Common myeloid progenitor, CD34-positive (primary cell): ENCODE measurements around the gene LRP6.

Source experiments
- CTCF ChIA-PET: fragments of 350-600 bp; sonication (Branson Sonifier 250); formaldehyde crosslinking; loops from one replicate; lab custom pipeline; 2021; ENCODE audit warnings: antibody characterized with exemption; lab: Charles Lee
- POLR2A ChIA-PET: fragments of 350-600 bp; sonication (Branson Sonifier 250); formaldehyde crosslinking; loops from one replicate; lab custom pipeline; 2021; ENCODE audit warnings: antibody characterized with exemption; lab: Charles Lee
- DNase-seq, 3 donors: peaks; one replicate each; pipeline versions ENCODE4 v3.0.0 to v3.0.0-alpha.2; 2013
- H3K27ac ChIP-seq, 2 experiments: 1 replicate in 1 of 2; 2 replicates in 1 of 2; pipeline ENCODE4 v1.7.0; 2013; ENCODE audit warnings: inconsistent platforms in 2 of 2, low read length in 2 of 2, mild to moderate bottlenecking in 2 of 2, low read depth in 1 of 2, moderate library complexity in 1 of 2; ENCODE audit not compliant: severe bottlenecking in 2 of 2, insufficient read depth in 1 of 2, poor library complexity in 1 of 2
- H3K27me3 ChIP-seq, 5 experiments: replicated peaks in 2 of 5; 1 replicate in 3 of 5; 2 replicates in 2 of 5; pipeline versions ENCODE4 v1.6.1 to v1.7.0; 2013; ENCODE audit warnings: low read length in 4 of 5, mild to moderate bottlenecking in 2 of 5, moderate library complexity in 2 of 5, inconsistent platforms in 1 of 5; ENCODE audit not compliant: insufficient read depth in 5 of 5, control insufficient read depth in 4 of 5
- H3K36me3 ChIP-seq, 4 experiments: 1 replicate in 2 of 4; 2 replicates in 2 of 4; pipeline versions ENCODE4 v1.6.1 to v1.7.0; 2013; ENCODE audit warnings: low read length in 3 of 4, control low read depth in 1 of 4, mild to moderate bottlenecking in 1 of 4; ENCODE audit not compliant: control insufficient read depth in 4 of 4, insufficient read depth in 4 of 4
- H3K4me1 ChIP-seq, 4 experiments: 1 replicate in 3 of 4; 2 replicates in 1 of 4; pipeline versions ENCODE4 v1.6.1 to v1.7.1; 2013; ENCODE audit warnings: low read length in 3 of 4, mild to moderate bottlenecking in 3 of 4, control low read depth in 1 of 4, inconsistent platforms in 1 of 4, moderate library complexity in 1 of 4; ENCODE audit not compliant: control insufficient read depth in 4 of 4, insufficient read depth in 4 of 4; ENCODE audit errors: control extremely low read depth in 1 of 4
- H3K4me3 ChIP-seq, 7 experiments: 1 replicate in 4 of 7; 2 replicates in 3 of 7; pipeline versions ENCODE4 v1.5.1 to v1.7.0; 2013; ENCODE audit warnings: mild to moderate bottlenecking in 7 of 7, low read length in 6 of 7, moderate library complexity in 6 of 7, inconsistent platforms in 2 of 7, low read depth in 2 of 7, control low read depth in 1 of 7; ENCODE audit not compliant: insufficient read depth in 4 of 7, control insufficient read depth in 1 of 7; ENCODE audit errors: extremely low read depth in 1 of 7
- H3K9me3 ChIP-seq, 5 experiments: 1 replicate in 4 of 5; 2 replicates in 1 of 5; pipeline versions ENCODE4 v1.6.1 to v1.7.1; 2013; ENCODE audit warnings: low read length in 4 of 5, mild to moderate bottlenecking in 2 of 5, inconsistent platforms in 1 of 5, low read depth in 1 of 5, moderate library complexity in 1 of 5; ENCODE audit not compliant: control insufficient read depth in 4 of 5, insufficient read depth in 2 of 5; ENCODE audit errors: control extremely low read depth in 1 of 5
- WGBS: methylation state at CpG from one replicate; pipeline ENCODE4 v1.1.5; 2013; ENCODE audit not compliant: insufficient coverage; 5-methylcytosine and 5-hydroxymethylcytosine counted together

The LRP6 gene

DNA sequence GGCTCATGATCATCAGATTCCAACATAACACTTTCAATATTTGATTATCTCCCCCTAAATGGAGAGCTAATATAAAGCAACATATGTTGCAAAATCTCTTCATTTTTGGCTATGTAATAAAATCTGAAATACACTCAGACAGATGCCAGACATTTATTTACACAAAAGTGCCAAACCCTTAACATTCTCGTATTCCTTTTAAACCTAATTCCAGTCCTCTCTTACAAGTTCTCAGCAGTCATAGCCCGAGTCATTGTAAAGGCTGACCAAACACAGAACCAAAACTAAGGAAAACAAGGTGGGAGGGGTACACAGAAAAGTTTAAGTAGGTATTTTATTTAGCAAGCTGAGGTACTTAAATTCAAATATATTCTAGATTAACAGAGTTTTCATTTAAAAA lies 81.4 kb downstream of the LRP6 start:
- Histone ChIP-seq H3K27ac (no peak overlapping the region), H3K4me3 (no peak overlapping the region), H3K27me3 (no peaks in the 10 kb centered on the region), H3K36me3 (peaks cover 0 to 10% (median 0%) of the 10 kb centered on the region in 4 experiments), H3K9me3 (no peaks in the 10 kb centered on the region), H3K4me1 (no peaks in the 10 kb centered on the region)
- WGBS = no CpG with 5 or more reads among the region's 2 CpGs
- CTCF ChIA-PET = no interaction called here
- POLR2A ChIA-PET = no interaction called here
- DNase-seq = no peak

- ChIA-PET CTCF (interaction anchor here (1.0 kb wide), 1 partner anchor 11 kb away, joined by 4 read pairs; no protein-coding TSS in a partner anchor), POLR2A (interaction anchor here (0.5 kb wide), 1 partner anchor 117 kb away, joined by 4 read pairs; no protein-coding TSS in a partner anchor)
- no peak overlapping the region for H3K27ac ChIP-seq
- no peaks in the 10 kb centered on the region for H3K4me1 ChIP-seq
- peaks cover 0 to 17% (median 0%) of the 10 kb centered on the region in 4 experiments for H3K36me3 ChIP-seq
- WGBS = 100% methylated on average over 1 of the region's 1 CpG
- no peaks in the 10 kb centered on the region for H3K9me3 ChIP-seq
- H3K4me3 ChIP-seq = no peak overlapping the region
- DNase-seq = peak in 1 of 3 donors; percentile 11
- H3K27me3 ChIP-seq = peaks cover 0 to under 1% (median 0%) of the 10 kb centered on the region in 5 experiments
Measured at GRCh38 chr12:12182703-12183365, 84.0 kb downstream of the LRP6 start.

- H3K4me1 ChIP-seq = no peaks in the 10 kb centered on the region
- no peaks in the 10 kb centered on the region for H3K9me3 ChIP-seq
- H3K27ac ChIP-seq = no peak overlapping the region
- CTCF ChIA-PET = no interaction called here
- WGBS = no CpG with 5 or more reads among the region's 1 CpG
- H3K4me3 ChIP-seq = no peak overlapping the region
- DNase-seq = no peak
- peaks cover 0 to 2% (median 0%) of the 10 kb centered on the region in 5 experiments for H3K27me3 ChIP-seq
- H3K36me3 ChIP-seq = peaks cover 0 to 17% (median 0%) of the 10 kb centered on the region in 4 experiments
- POLR2A ChIA-PET = no interaction called here
Measured at GRCh38 chr12:12181511-12181910, 85.3 kb downstream of the LRP6 start.

DNA sequence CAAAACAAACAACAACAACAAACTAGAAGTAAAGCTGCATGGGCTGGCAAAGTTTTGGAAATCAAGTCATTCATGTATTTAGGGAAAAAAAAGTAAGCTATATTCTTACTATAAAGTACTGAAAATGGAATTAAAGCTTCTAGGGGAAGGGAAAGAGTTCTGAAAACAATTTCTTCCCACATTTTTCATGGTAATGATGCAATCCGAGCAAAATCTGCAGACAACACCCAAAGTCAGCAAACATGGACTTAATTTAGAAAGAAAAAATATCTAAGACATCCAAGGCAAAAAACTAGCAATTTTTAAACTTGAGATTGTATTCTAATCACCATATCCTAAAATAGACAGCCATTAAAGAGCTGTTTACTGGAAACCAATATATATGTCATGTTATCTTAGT lies 86.3 kb downstream of the LRP6 start:
- WGBS = no CpG with 5 or more reads among the region's 1 CpG
- ChIA-PET POLR2A (no interaction called here), CTCF (interaction anchor here (1.2 kb wide), 1 partner anchor 10 kb away, joined by 3 read pairs; no protein-coding TSS in a partner anchor)
- H3K9me3 ChIP-seq = no peaks in the 10 kb centered on the region
- peaks cover 0 to 17% (median 0%) of the 10 kb centered on the region in 4 experiments for H3K36me3 ChIP-seq
- no peak overlapping the region for H3K4me3 ChIP-seq
- H3K27ac ChIP-seq = no peak overlapping the region
- no peaks in the 10 kb centered on the region for H3K4me1 ChIP-seq
- no peak for DNase-seq
- H3K27me3 ChIP-seq = peaks cover 0 to 4% (median 0%) of the 10 kb centered on the region in 5 experiments

DNA sequence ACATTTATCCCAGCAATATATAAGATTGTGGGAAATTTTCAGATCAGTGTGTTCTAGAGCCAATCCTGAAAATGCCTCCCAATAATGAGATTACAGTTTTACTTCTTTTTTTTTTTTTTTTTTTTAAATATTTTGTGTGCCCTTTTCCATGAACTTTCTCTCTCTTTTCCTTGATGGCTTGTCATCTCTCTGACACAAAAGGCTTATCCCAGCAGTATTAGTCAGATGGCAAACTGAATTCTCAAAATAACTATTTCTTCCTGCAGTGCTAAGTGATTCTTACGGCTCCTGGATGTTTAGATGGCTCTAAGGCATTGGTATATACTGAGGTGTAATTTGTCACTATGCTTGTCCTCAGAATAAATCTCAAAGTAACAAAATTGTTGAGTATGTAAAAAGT lies 86.7 kb downstream of the LRP6 start:
- WGBS = no CpG with 5 or more reads among the region's 1 CpG
- peaks cover 0 to 17% (median 0%) of the 10 kb centered on the region in 4 experiments for H3K36me3 ChIP-seq
- POLR2A ChIA-PET = no interaction called here
- no peaks in the 10 kb centered on the region for H3K9me3 ChIP-seq
- peaks cover 0 to 5% (median 0%) of the 10 kb centered on the region in 5 experiments for H3K27me3 ChIP-seq
- H3K4me1 ChIP-seq = no peaks in the 10 kb centered on the region
- CTCF ChIA-PET = interaction anchor here (1.2 kb wide), 1 partner anchor 9 kb away, joined by 3 read pairs; no protein-coding TSS in a partner anchor
- H3K27ac ChIP-seq = no peak overlapping the region
- H3K4me3 ChIP-seq = no peak overlapping the region
- DNase-seq = no peak

GRCh38 chr12:12178559-12178958 lies 88.3 kb downstream of the LRP6 start:
- no peaks in the 10 kb centered on the region for H3K9me3 ChIP-seq
- H3K4me1 ChIP-seq = no peaks in the 10 kb centered on the region
- no peak overlapping the region for H3K4me3 ChIP-seq
- no peak overlapping the region for H3K27ac ChIP-seq
- 94% methylated on average over 2 of the region's 2 CpGs for WGBS
- H3K36me3 ChIP-seq = peaks cover 0 to 17% (median 0%) of the 10 kb centered on the region in 4 experiments
- peaks cover 0 to 9% (median under 1%) of the 10 kb centered on the region in 5 experiments for H3K27me3 ChIP-seq
- ChIA-PET CTCF (interaction anchor here (0.5 kb wide), 1 partner anchor 88 kb away, joined by 3 read pairs; no protein-coding TSS in a partner anchor), POLR2A (no interaction called here)
- no peak for DNase-seq

DNA sequence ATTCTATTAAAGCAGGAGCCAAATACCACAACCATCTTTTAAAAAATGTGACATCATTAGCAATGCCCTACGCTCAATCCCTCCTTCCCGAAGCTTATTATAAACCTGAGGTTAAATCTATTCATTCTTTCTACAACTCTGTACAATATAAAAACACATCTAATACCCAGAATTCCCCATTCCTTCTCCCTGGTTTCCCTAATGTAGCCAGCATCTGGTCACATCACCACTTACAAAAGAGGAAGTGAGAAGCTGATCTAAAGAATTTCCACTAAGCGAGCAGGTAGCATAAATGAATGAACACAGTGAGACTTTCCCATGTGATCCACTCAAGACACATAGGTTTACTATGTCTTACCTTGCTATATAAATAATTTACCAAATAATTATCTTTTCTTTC lies 90.4 kb downstream of the LRP6 start:
- ChIA-PET CTCF (no interaction called here), POLR2A (interaction anchor here (0.8 kb wide), 1 partner anchor 136 kb away, joined by 5 read pairs; no protein-coding TSS in a partner anchor)
- DNase-seq = peak in 2 of 3 donors; percentile 13 to 15
- Histone ChIP-seq H3K27me3 (peaks cover 0 to 10% (median 8%) of the 10 kb centered on the region in 5 experiments), H3K9me3 (no peaks in the 10 kb centered on the region), H3K4me3 (no peak overlapping the region), H3K36me3 (peaks cover 0 to 14% (median 0%) of the 10 kb centered on the region in 4 experiments), H3K27ac (no peak overlapping the region), H3K4me1 (peaks cover 0 to 7% (median under 1%) of the 10 kb centered on the region in 4 experiments)
- no CpG with 5 or more reads among the region's 3 CpGs for WGBS
